HepG2 (cell line): ENCODE data around the gene DUSP12. TPM values are rescaled to one million over a fixed set of nuclear protein-coding genes. Genes with fewer than 3 reads are reported as not detected.

ENCODE experiments used
- ATAC-seq: fragments of 200-7000 bp; cut with Tn5 transposase; 3 replicates; pipeline ENCODE4 v1.9.1; 2020; ENCODE audit warnings: mild to moderate bottlenecking, moderate library complexity
- BruUV-seq: library from RNA; stranded (reverse); fragments of 400-500 nt; replicated peaks from 2 replicates; lab custom pipeline; 2021; lab: Mats Ljungman, UMichigan
- CTCF ChIA-PET: fragments of 300-600 bp; formaldehyde crosslinking; extraction: SDS; loops from one replicate; lab custom pipeline; 2021; ENCODE audit warnings: low total read pairs, inconsistent platforms, low intra/inter-chr PET ratio; lab: Yijun Ruan, JAX
- POLR2A ChIA-PET: fragments of 350-600 bp; sonication (Branson Sonifier 250); formaldehyde crosslinking; loops from one replicate; lab custom pipeline; 2020; ENCODE audit warnings: antibody characterized with exemption, inconsistent platforms; lab: Yijun Ruan, JAX
- DNase-seq: peaks from one replicate; pipeline ENCODE4 v3.0.0-alpha.2; 2015; ENCODE audit warnings: low spot score
- FAIRE-seq: peaks from 3 replicates; lab custom pipeline; 2011; peaks lifted over from hg19 to GRCh38; lab: Jason Lieb, UNC
- H2AFZ ChIP-seq: one replicate; pipeline ENCODE4 v1.6.1; 2011; ENCODE audit warnings: low read length, inconsistent platforms
- H3K27ac ChIP-seq: fragments of 300-600 bp; 3 replicates; pipeline ENCODE4 v1.8.0; 2011; ENCODE audit warnings: mixed run types, mild to moderate bottlenecking, mixed read lengths, low read length, inconsistent platforms; ENCODE audit not compliant: insufficient read depth; ENCODE audit errors: extremely low read length
- H3K27me3 ChIP-seq, 2 experiments: fragments of 200-600 bp in 1 of 2; 2 replicates in 1 of 2; 3 replicates in 1 of 2; pipeline versions ENCODE4 v1.6.0 to v1.8.0; 2011; ENCODE audit warnings: low read length in 2 of 2, mild to moderate bottlenecking in 2 of 2, moderate library complexity in 2 of 2, inconsistent platforms in 1 of 2; ENCODE audit not compliant: insufficient read depth in 2 of 2, control insufficient read depth in 1 of 2
- H3K36me3 ChIP-seq, 2 experiments: fragments of 200-600 bp in 1 of 2; replicated peaks in 1 of 2; 2 replicates in 1 of 2; 3 replicates in 1 of 2; pipeline versions ENCODE4 v1.5.1 to v1.8.0; 2011; ENCODE audit warnings: low read length in 2 of 2, inconsistent platforms in 1 of 2; ENCODE audit not compliant: insufficient read depth in 2 of 2, control insufficient read depth in 1 of 2
- H3K4me1 ChIP-seq: 2 replicates; pipeline ENCODE4 v1.5.1; 2012; ENCODE audit warnings: low read length, inconsistent platforms; ENCODE audit not compliant: insufficient read depth
- H3K4me2 ChIP-seq: 2 replicates; pipeline ENCODE4 v1.6.0; 2011; ENCODE audit warnings: low read depth, low read length, inconsistent platforms
- H3K4me3 ChIP-seq, 3 experiments: fragments of 200-600 bp in 1 of 3; sonication (generic), shearing (Covaris generic) in 1 of 3; replicated peaks in 1 of 3; 2 replicates each; pipeline ENCODE4 v1.5.1; 2011 to 2016; ENCODE audit warnings: low read length in 3 of 3, inconsistent platforms in 2 of 3, low read depth in 2 of 3, mild to moderate bottlenecking in 2 of 3, control low read depth in 1 of 3, mixed read lengths in 1 of 3; ENCODE audit not compliant: insufficient read depth in 1 of 3
- H3K79me2 ChIP-seq: one replicate; pipeline ENCODE4 v1.6.1; 2011; ENCODE audit warnings: low read length, inconsistent platforms; ENCODE audit not compliant: insufficient read depth
- H3K9ac ChIP-seq: 2 replicates; pipeline ENCODE4 v1.6.0; 2011; ENCODE audit warnings: mild to moderate bottlenecking, low read depth, low read length, inconsistent platforms; ENCODE audit not compliant: insufficient read depth
- H3K9me3 ChIP-seq: 2 replicates; pipeline ENCODE4 v1.5.1; 2012; ENCODE audit warnings: mild to moderate bottlenecking, low read length
- H4K20me1 ChIP-seq: 2 replicates; pipeline ENCODE4 v1.6.0; 2011; ENCODE audit warnings: inconsistent platforms, mild to moderate bottlenecking, low read length, moderate library complexity; ENCODE audit not compliant: insufficient read depth
- CERS6 ChIP-seq: sonication (generic); formaldehyde crosslinking; IDR thresholded peaks from 2 replicates; pipeline ENCODE4 v1.5.0; 2020; ENCODE audit warnings: missing genetic modification reagents
- EED ChIP-seq: sonication (generic); formaldehyde crosslinking; IDR thresholded peaks from 2 replicates; pipeline ENCODE4 v1.5.0; 2020; ENCODE audit warnings: mild to moderate bottlenecking, missing genetic modification reagents
- FOXP1 ChIP-seq, 2 experiments: fragments of 450-650 bp in 1 of 2; IDR thresholded peaks; 2 replicates each; pipeline ENCODE4 v1.6.1; 2017 to 2018; ENCODE audit warnings: antibody characterized with exemption in 1 of 2
- IKZF5 ChIP-seq: IDR thresholded peaks from 2 replicates; pipeline ENCODE4 v1.6.1; 2018; ENCODE audit warnings: missing genetic modification reagents, mild to moderate bottlenecking, missing compliant biosample characterization
- KLF15 ChIP-seq: sonication (generic); formaldehyde crosslinking; IDR thresholded peaks from 2 replicates; pipeline ENCODE4 v1.8.1; 2023; ENCODE audit warnings: borderline replicate concordance, mild to moderate bottlenecking, inconsistent platforms, missing genetic modification reagents, mixed read lengths
- MAX ChIP-seq: IDR thresholded peaks from 2 replicates; pipeline ENCODE4 v1.6.1; 2012; ENCODE audit warnings: inconsistent platforms
- MLLT10 ChIP-seq: sonication (generic); formaldehyde crosslinking; IDR thresholded peaks from 2 replicates; pipeline ENCODE4 v1.4.0; 2020; ENCODE audit warnings: missing genetic modification reagents
- MXD1 ChIP-seq: sonication (generic); formaldehyde crosslinking; IDR thresholded peaks from 2 replicates; pipeline ENCODE4 v1.4.0; 2020; ENCODE audit warnings: mild to moderate bottlenecking, missing genetic modification reagents
- MYNN ChIP-seq: sonication (generic); formaldehyde crosslinking; IDR thresholded peaks from 2 replicates; pipeline ENCODE4 v1.4.0; 2020; ENCODE audit warnings: mild to moderate bottlenecking, low read depth, missing genetic modification reagents
- NR2F6 ChIP-seq, 2 experiments: IDR thresholded peaks; 2 replicates each; pipeline ENCODE4 v1.6.1; 2016; ENCODE audit warnings: antibody characterized with exemption in 1 of 2, mild to moderate bottlenecking in 1 of 2
- PBX2 ChIP-seq: IDR thresholded peaks from 2 replicates; pipeline ENCODE4 v1.6.1; 2016; ENCODE audit warnings: control low read depth
- PPARG ChIP-seq: conservative IDR thresholded peaks from 2 replicates; pipeline ENCODE4 v1.6.1; 2016; ENCODE audit warnings: missing biosample characterization, missing genetic modification reagents
- TBL1XR1 ChIP-seq: fragments of 150-350 bp; IDR thresholded peaks from 2 replicates; pipeline ENCODE4 v1.6.1; 2014; ENCODE audit warnings: borderline replicate concordance, low read length; ENCODE audit not compliant: partially characterized antibody
- YY1 ChIP-seq: IDR thresholded peaks from 2 replicates; pipeline ENCODE4 v1.6.1; 2011; ENCODE audit warnings: low read length, low read depth, moderate library complexity, mild to moderate bottlenecking; ENCODE audit not compliant: insufficient read depth, insufficient replicate concordance
- ZBTB21 ChIP-seq: sonication (generic); formaldehyde crosslinking; IDR thresholded peaks from 2 replicates; pipeline ENCODE4 v1.4.0; 2020; ENCODE audit warnings: missing genetic modification reagents
- ZKSCAN5 ChIP-seq: sonication (generic); formaldehyde crosslinking; IDR thresholded peaks from 2 replicates; pipeline ENCODE4 v1.5.1; 2020; ENCODE audit warnings: mild to moderate bottlenecking, missing genetic modification reagents
- ZNF432 ChIP-seq: sonication (generic); formaldehyde crosslinking; IDR thresholded peaks from 2 replicates; pipeline ENCODE4 v1.5.0; 2020; ENCODE audit warnings: missing genetic modification reagents, mild to moderate bottlenecking, borderline replicate concordance
- WGBS: methylation state at CpG from one replicate; pipeline ENCODE4 v1.1.6; 2017; ENCODE audit warnings: low lambda C conversion rate; 5-methylcytosine and 5-hydroxymethylcytosine counted together
- in situ Hi-C: cut with HindIII; loops from 2 replicates; pipeline ENCODE4 v1.10.0; 2017; ENCODE audit warnings: low pct_unique_long_range_greater_than_20kb; ENCODE audit not compliant: extremely low pct_ligation_motif_present
- intact Hi-C: fragments of 100-400 bp; cut with micrococcal nuclease; formaldehyde crosslinking; loops from one replicate; pipeline ENCODE4 v1.10.0; 2022; ENCODE audit not compliant: unreplicated experiment
- polyA plus RNA-seq, 8 experiments: library from polyadenylated mRNA; depleted of rRNA in 3 of 8; stranded (reverse) in 7 of 8; unstranded in 1 of 8; fragments of >200 nt; fragmentation: Illumina TruSeq in 4 of 8; extraction: Trizol in 4 of 8; gene quantifications; 2 replicates each; pipeline versions ENCODE4 v1.2.1 to v1.2.3, GENCODE V29; 2011 to 2016; ENCODE audit warnings: low read depth in 4 of 8, missing spikeins in 1 of 8, mixed read lengths in 1 of 8; ENCODE audit not compliant: insufficient read depth in 1 of 8
- total RNA-seq, 5 experiments: library from RNA; depleted of rRNA; stranded (reverse); fragments of >200 nt; fragmentation: Illumina TruSeq; extraction: Trizol; gene quantifications; 2 replicates each; pipeline ENCODE4 v1.2.3, GENCODE V29; 2016; ENCODE audit warnings: low read depth in 1 of 5

The DUSP12 gene
- total and polyA plus RNA-seq, 2 of the 13 experiments (the other 11 are each of a cell fraction or from before 2014, with no cell fraction given): 36.7 to 37.1 TPM

- no peak for TF ChIP-seq PBX2 (CRISPR knock-in tag)
- TF ChIP-seq NR2F6 (IDR thresholded peaks at IDR 0.05): no peak
- no peak for TF ChIP-seq NR2F6 (CRISPR knock-in tag; IDR thresholded peaks at IDR 0.05)
- no peak for TF ChIP-seq ZNF432
- TF ChIP-seq EED (CRISPR knock-in tag): no peak
- no peak for TF ChIP-seq ZKSCAN5 (CRISPR knock-in tag)
- TF ChIP-seq MXD1 (CRISPR knock-in tag): no peak
- TF ChIP-seq FOXP1 (IDR thresholded peaks at IDR 0.05): no peak
- no peak for TF ChIP-seq FOXP1 (CRISPR knock-in tag; IDR thresholded peaks at IDR 0.05)
- TF ChIP-seq KLF15: no peak
- TF ChIP-seq IKZF5 (CRISPR knock-in tag): no peak
- no peak for TF ChIP-seq MLLT10 (CRISPR knock-in tag)
- TF ChIP-seq YY1: no peak
These were observed 33.3 kb downstream of the DUSP12 start (continued) for GRCh38 chr1:161782886-161783285.

GRCh38 chr1:161784968-161785367 is 35.4 kb downstream of the DUSP12 start:
- ChIA-PET POLR2A (no interaction called here), CTCF (no interaction called here)
- in situ Hi-C loops: no loop called here
- H3K36me3 ChIP-seq: peaks cover 8 to 44% of the 10 kb centered on the region in 2 experiments; a peak in 4 of 5 replicates
- H3K27me3 ChIP-seq: no peaks in the 10 kb centered on the region
- 97% methylated on average over 1 of the region's 1 CpG for WGBS
- no peaks in the 10 kb centered on the region for H3K79me2 ChIP-seq
- H2AFZ ChIP-seq: no peak overlapping the region
- DNase-seq (no peak), ATAC-seq (no peak), FAIRE-seq (no peak)
- intact Hi-C loops: no loop called here
- H3K9me3 ChIP-seq: no peaks in the 10 kb centered on the region
- no peaks in the 10 kb centered on the region for H3K4me1 ChIP-seq
- H4K20me1 ChIP-seq: no peaks in the 10 kb centered on the region
- no peak overlapping the region for H3K27ac ChIP-seq
- no TSS peak for BruUV-seq
- no peak overlapping the region for H3K4me3 ChIP-seq
- H3K9ac ChIP-seq: no peak overlapping the region
- no peak overlapping the region for H3K4me2 ChIP-seq
- TF ChIP-seq MYNN (CRISPR knock-in tag) (no peak), YY1 (no peak), PPARG (CRISPR knock-in tag) (no peak), MAX (no peak), ZBTB21 (CRISPR knock-in tag) (no peak), TBL1XR1 (no peak), CERS6 (no peak)
